NCI-H2081 (cell line): ENCODE measurements around the gene SLU7.
A peak's percentile ranks its signal among the peaks of the same experiment; 100 is the strongest.

Experiments
- DNase-seq, 2 experiments: peaks; one replicate each; lab custom pipeline; 2025; lab: John Stamatoyannopoulos, UW

SLU7 gene

GRCh38 chr5:160419458-160420330, 813 bp upstream of the SLU7 start:
- no peak for DNase-seq

- peak; percentile 92 to 94 for DNase-seq
Measured at GRCh38 chr5:160399402-160400353, 19.2 kb downstream of the SLU7 start, which contains the start of gene FAM200C. Gene FAM200C (minus strand): TSS chr5:160400054. CDS start chr5:160395490, 4,564 bp downstream.

- no peak for DNase-seq
Measured at GRCh38 chr5:160398806-160399205, 20.1 kb downstream of the SLU7 start.

GRCh38 chr5:160397492-160397891, 21.4 kb downstream of the SLU7 start:
- no peak for DNase-seq

- no peak for DNase-seq
Measured at GRCh38 chr5:160395111-160395510, 23.8 kb downstream of the SLU7 start.

GRCh38 chr5:160390787-160391696, 27.8 kb downstream of the SLU7 start:
- DNase-seq: peak in 1 of 2 experiments; percentile 19

- DNase-seq: no peak
Measured at GRCh38 chr5:160387445-160387844, 31.4 kb downstream of the SLU7 start.

GRCh38 chr5:160385496-160385895, 33.4 kb downstream of the SLU7 start:
- DNase-seq: no peak

- DNase-seq: no peak
Measured at GRCh38 chr5:160384681-160385080, 34.2 kb downstream of the SLU7 start.

- DNase-seq: peak in 1 of 2 experiments; percentile 15
Measured at GRCh38 chr5:160382346-160382745, 36.5 kb downstream of the SLU7 start.

- no peak for DNase-seq
Measured at GRCh38 chr5:160380041-160380440, 38.8 kb downstream of the SLU7 start.

GRCh38 chr5:160379511-160379910, 39.4 kb downstream of the SLU7 start:
- no peak for DNase-seq

- no peak for DNase-seq
Measured at GRCh38 chr5:160378330-160378729, 40.6 kb downstream of the SLU7 start.

GRCh38 chr5:160377651-160378050, 41.2 kb downstream of the SLU7 start:
- DNase-seq: no peak

- DNase-seq: no peak
Measured at GRCh38 chr5:160376416-160376815, 42.5 kb downstream of the SLU7 start.

GRCh38 chr5:160375701-160376100, 43.2 kb downstream of the SLU7 start:
- DNase-seq: no peak

GRCh38 chr5:160375166-160375565, 43.7 kb downstream of the SLU7 start:
- DNase-seq: no peak

- DNase-seq: no peak
Measured at GRCh38 chr5:160371294-160371693, 47.6 kb downstream of the SLU7 start.

- DNase-seq: no peak
Measured at GRCh38 chr5:160370713-160371034, 48.2 kb downstream of the SLU7 start.

GRCh38 chr5:160369990-160370712, 48.7 kb downstream of the SLU7 start, which contains the start of gene C1QTNF2:
Gene C1QTNF2 (minus strand): TSS chr5:160370626. CDS start chr5:160355011, 15,615 bp downstream.
- DNase-seq: no peak

- DNase-seq: no peak
Measured at GRCh38 chr5:160367885-160368284, 51.0 kb downstream of the SLU7 start.
